ENCODE measurements around the gene POLD4. TPM values are rescaled to one million over a fixed set of nuclear protein-coding genes. Genes with fewer than 3 reads are reported as not detected.
A peak's percentile ranks its signal among the peaks of the same experiment; 100 is the strongest.

Gene POLD4
- total RNA-seq, 1 experiment from 2014 or later, result 81.8 TPM

GRCh38 chr11:67357831-67358670 lies 4.7 kb upstream of the POLD4 start:
- no peak overlapping the region for H3K27ac ChIP-seq

GRCh38 chr11:67356864-67357561 lies 3.7 kb upstream of the POLD4 start:
- H3K27me3 ChIP-seq (replicated peaks), result no peaks in the 10 kb centered on the region
- H3K4me1 ChIP-seq (replicated peaks), result peaks cover 58% of the 10 kb centered on the region
- H3K36me3 ChIP-seq, result no peaks in the 10 kb centered on the region
- DNase-seq (ENCODE audit: low read depth in 1 of 2, low spot score in 2 of 2), result peak; percentile 88 to 91
- no peak overlapping the region for H3K27ac ChIP-seq
- no peaks in the 10 kb centered on the region for H3K9me3 ChIP-seq (replicated peaks)
- no peak overlapping the region for H3K4me3 ChIP-seq

More at GRCh38 chr11:67357831-67358670, 4.7 kb upstream of the POLD4 start:
- Histone ChIP-seq H3K4me1 (replicated peaks) (peaks cover 48% of the 10 kb centered on the region), H3K4me3 (no peak overlapping the region), H3K27me3 (replicated peaks) (no peaks in the 10 kb centered on the region), H3K9me3 (replicated peaks) (no peaks in the 10 kb centered on the region), H3K36me3 (no peaks in the 10 kb centered on the region)
- no peak for DNase-seq (ENCODE audit: low read depth in 1 of 2, low spot score in 2 of 2)

GRCh38 chr11:67356387-67356863 lies 3.1 kb upstream of the POLD4 start:
- H3K36me3 ChIP-seq, result no peaks in the 10 kb centered on the region; the same call in 1 of the 2 replicates
- no peak overlapping the region for H3K4me3 ChIP-seq
- no peaks in the 10 kb centered on the region for H3K27me3 ChIP-seq (replicated peaks)
- H3K4me1 ChIP-seq (replicated peaks), result peaks cover 63% of the 10 kb centered on the region
- DNase-seq (ENCODE audit: low read depth in 1 of 2, low spot score in 2 of 2), result no peak
- H3K27ac ChIP-seq, result no peak overlapping the region
- H3K9me3 ChIP-seq (replicated peaks), result no peaks in the 10 kb centered on the region

GRCh38 chr11:67355794-67356386 lies 2.5 kb upstream of the POLD4 start:
- Histone ChIP-seq H3K9me3 (replicated peaks) (no peaks in the 10 kb centered on the region), H3K27me3 (replicated peaks) (no peaks in the 10 kb centered on the region), H3K4me3 (no peak overlapping the region), H3K27ac (no peak overlapping the region), H3K4me1 (replicated peaks) (peaks cover 65% of the 10 kb centered on the region), H3K36me3 (peaks cover 2% of the 10 kb centered on the region; the same call in 1 of the 2 replicates)
- DNase-seq (ENCODE audit: low read depth in 1 of 2, low spot score in 2 of 2), result no peak

GRCh38 chr11:67355023-67355793 lies 1.9 kb upstream of the POLD4 start:
- Histone ChIP-seq H3K4me3 (no peak overlapping the region), H3K27ac (peak overlapping the region; percentile 95), H3K9me3 (replicated peaks) (no peaks in the 10 kb centered on the region), H3K27me3 (replicated peaks) (no peaks in the 10 kb centered on the region), H3K4me1 (replicated peaks) (peaks cover 65% of the 10 kb centered on the region), H3K36me3 (peaks cover 4% of the 10 kb centered on the region; the same call in 1 of the 2 replicates)
- no peak for DNase-seq (ENCODE audit: low read depth in 1 of 2, low spot score in 2 of 2)

GRCh38 chr11:67354075-67355022 lies 1.0 kb upstream of the POLD4 start:
- DNase-seq (ENCODE audit: low read depth in 1 of 2, low spot score in 2 of 2), result peak; percentile 95 to 97
- H3K4me1 ChIP-seq (replicated peaks), result peaks cover 65% of the 10 kb centered on the region

GRCh38 chr11:67352546-67353316 lies 615 bp downstream of the POLD4 start:
- Histone ChIP-seq H3K4me1 (replicated peaks) (peaks cover 60% of the 10 kb centered on the region), H3K27ac (peak overlapping the region; percentile 95), H3K27me3 (replicated peaks) (no peaks in the 10 kb centered on the region), H3K4me3 (peak overlapping the region; percentile 46), H3K9me3 (replicated peaks) (no peaks in the 10 kb centered on the region), H3K36me3 (peaks cover 4% of the 10 kb centered on the region; the same call in 1 of the 2 replicates)
- DNase-seq (ENCODE audit: low read depth in 1 of 2, low spot score in 2 of 2), result peak; percentile 30 to 76

More at GRCh38 chr11:67354075-67355022, 1.0 kb upstream of the POLD4 start:
- Histone ChIP-seq H3K27me3 (replicated peaks) (no peaks in the 10 kb centered on the region), H3K36me3 (peaks cover 4% of the 10 kb centered on the region; the same call in 1 of the 2 replicates), H3K4me3 (peak overlapping the region; percentile 46), H3K9me3 (replicated peaks) (no peaks in the 10 kb centered on the region), H3K27ac (peak overlapping the region; percentile 95)

- peak; percentile 74 to 80 for DNase-seq (ENCODE audit: low read depth in 1 of 2, low spot score in 2 of 2)
- Histone ChIP-seq H3K4me3 (no peak overlapping the region), H3K4me1 (replicated peaks) (peaks cover 47% of the 10 kb centered on the region), H3K9me3 (replicated peaks) (no peaks in the 10 kb centered on the region), H3K27me3 (replicated peaks) (no peaks in the 10 kb centered on the region), H3K27ac (no peak overlapping the region), H3K36me3 (peaks cover 4% of the 10 kb centered on the region; the same call in 1 of the 2 replicates)
Observed at GRCh38 chr11:67351275-67352005, 1.9 kb downstream of the POLD4 start.

GRCh38 chr11:67349928-67350465 lies 3.3 kb downstream of the POLD4 start:
- Histone ChIP-seq H3K4me3 (no peak overlapping the region), H3K36me3 (peaks cover 4% of the 10 kb centered on the region; the same call in 1 of the 2 replicates), H3K9me3 (replicated peaks) (no peaks in the 10 kb centered on the region), H3K27ac (no peak overlapping the region), H3K27me3 (replicated peaks) (no peaks in the 10 kb centered on the region), H3K4me1 (replicated peaks) (peaks cover 32% of the 10 kb centered on the region)
- no peak for DNase-seq (ENCODE audit: low read depth in 1 of 2, low spot score in 2 of 2)

- no peak for DNase-seq (ENCODE audit: low read depth in 1 of 2, low spot score in 2 of 2)
- Histone ChIP-seq H3K9me3 (replicated peaks) (no peaks in the 10 kb centered on the region), H3K4me1 (replicated peaks) (peaks cover 27% of the 10 kb centered on the region), H3K27me3 (replicated peaks) (no peaks in the 10 kb centered on the region), H3K27ac (no peak overlapping the region), H3K36me3 (peaks cover 4% of the 10 kb centered on the region; the same call in 1 of the 2 replicates), H3K4me3 (no peak overlapping the region)
Observed at GRCh38 chr11:67349457-67349856, 3.9 kb downstream of the POLD4 start.

GRCh38 chr11:67349036-67349435 lies 4.3 kb downstream of the POLD4 start:
- Histone ChIP-seq H3K27me3 (replicated peaks) (no peaks in the 10 kb centered on the region), H3K27ac (no peak overlapping the region)
- DNase-seq (ENCODE audit: low read depth in 1 of 2, low spot score in 2 of 2), result no peak

More at GRCh38 chr11:67349036-67349435, 4.3 kb downstream of the POLD4 start:
- peaks cover 23% of the 10 kb centered on the region for H3K4me1 ChIP-seq (replicated peaks)
- peaks cover 4% of the 10 kb centered on the region; the same call in 1 of the 2 replicates for H3K36me3 ChIP-seq
- H3K4me3 ChIP-seq, result no peak overlapping the region
- H3K9me3 ChIP-seq (replicated peaks), result no peaks in the 10 kb centered on the region
